ENCODE measurements around the gene PTTG1IP.

Gene PTTG1IP

GRCh38 chr21:44865561-44866280 lies 7.8 kb downstream of the PTTG1IP start:
- no peak for DNase-seq (ENCODE audit: low spot score)

DNA sequence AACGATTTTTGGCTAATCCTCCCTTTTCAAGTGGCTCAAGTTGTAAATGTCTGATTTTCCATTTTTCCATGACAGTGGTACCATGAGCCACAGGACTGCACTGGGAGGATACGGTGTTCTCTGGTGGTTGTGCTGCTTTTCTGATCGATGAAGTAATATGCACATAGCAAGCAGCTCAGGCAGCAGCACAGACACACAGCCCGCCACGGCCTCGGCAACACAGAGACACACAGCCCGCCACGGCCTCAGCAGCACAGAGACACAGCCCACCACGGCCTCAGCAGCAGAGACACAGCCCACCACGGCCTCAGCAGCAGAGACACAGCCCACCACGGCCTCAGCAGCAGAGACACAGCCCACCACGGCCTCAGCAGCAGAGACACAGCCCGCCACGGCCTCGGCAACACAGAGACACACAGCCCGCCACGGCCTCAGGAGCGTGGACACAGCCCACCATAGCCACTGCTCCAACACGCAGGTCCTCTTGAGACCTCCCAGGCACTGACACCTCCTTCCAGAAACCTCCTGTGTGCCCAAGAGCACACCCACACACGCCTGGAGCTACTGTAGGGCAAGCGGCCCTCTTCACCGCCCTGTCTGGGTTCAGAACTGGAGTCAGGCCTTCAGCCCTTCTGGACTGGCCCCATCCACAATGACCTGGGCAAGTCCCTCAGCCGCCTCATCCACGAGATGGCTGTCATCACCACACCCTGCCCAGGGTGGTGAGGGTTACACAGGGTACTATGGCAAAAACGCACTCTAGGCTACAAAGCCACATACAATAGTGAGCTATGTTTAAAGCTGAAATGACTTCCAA lies 10.4 kb downstream of the PTTG1IP start:
- DNase-seq (ENCODE audit: low spot score): no peak

GRCh38 chr21:44858791-44859190 lies 14.7 kb downstream of the PTTG1IP start:
- DNase-seq (ENCODE audit: low spot score): no peak

GRCh38 chr21:44858291-44858690 lies 15.2 kb downstream of the PTTG1IP start:
- no peak for DNase-seq (ENCODE audit: low spot score)

DNA sequence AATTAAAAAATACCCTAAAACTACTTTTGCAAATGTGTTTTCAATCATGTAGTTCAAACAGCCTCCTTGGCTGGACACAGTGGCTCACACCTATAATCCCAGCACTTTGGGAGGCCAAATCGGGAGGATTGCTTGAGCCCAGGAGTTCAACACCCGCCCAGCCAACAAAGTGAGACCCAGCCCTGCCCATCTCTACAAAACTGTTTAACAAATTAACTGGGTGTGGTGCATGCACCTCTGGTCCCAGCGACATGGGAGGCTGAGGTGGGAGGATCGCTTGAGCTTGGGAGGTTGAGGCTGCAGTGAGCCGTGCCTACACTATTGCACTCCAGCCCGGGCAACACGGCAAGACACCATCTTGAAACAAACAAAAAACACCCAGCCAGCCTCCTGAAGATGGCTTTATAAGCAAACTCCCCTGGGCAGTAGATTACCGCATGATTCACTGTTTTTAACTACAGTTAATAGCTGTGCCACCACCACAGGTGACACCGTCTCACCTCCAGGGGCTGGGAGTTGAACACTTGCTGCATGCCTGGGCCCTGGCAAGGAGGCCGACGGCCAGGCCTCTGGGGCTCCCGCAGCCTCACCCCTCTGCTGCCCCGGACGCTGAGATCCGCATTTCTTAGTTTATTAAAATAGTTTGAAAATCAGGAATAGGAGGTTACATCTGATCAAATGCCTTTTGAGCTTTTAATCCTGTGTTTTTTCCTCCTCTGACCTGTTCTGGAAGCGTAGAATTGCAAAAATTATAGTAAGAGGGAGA lies 16.2 kb downstream of the PTTG1IP start:
- no peak for DNase-seq (ENCODE audit: low spot score)

DNA sequence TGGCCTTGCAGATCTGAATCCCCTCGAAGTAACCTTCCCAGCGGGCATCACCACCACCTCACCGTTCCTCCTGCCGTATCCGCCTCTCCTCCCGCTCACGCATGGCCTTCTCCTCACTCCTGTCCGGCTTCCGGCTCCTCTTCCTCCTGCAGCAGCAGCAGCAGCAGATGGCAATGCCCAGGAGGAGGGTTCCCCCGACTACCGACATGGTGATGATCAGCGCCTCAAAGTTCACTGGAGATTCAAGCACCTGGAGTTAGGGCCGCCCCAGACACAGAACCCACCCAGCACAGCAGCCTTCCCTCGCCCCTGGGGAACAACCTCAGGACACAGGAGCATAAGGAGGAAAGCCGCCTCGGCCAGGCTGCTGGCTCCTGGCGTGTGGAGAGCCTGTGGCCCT lies 17.4 kb downstream of the PTTG1IP start:
- no peak for DNase-seq (ENCODE audit: low spot score)

DNA sequence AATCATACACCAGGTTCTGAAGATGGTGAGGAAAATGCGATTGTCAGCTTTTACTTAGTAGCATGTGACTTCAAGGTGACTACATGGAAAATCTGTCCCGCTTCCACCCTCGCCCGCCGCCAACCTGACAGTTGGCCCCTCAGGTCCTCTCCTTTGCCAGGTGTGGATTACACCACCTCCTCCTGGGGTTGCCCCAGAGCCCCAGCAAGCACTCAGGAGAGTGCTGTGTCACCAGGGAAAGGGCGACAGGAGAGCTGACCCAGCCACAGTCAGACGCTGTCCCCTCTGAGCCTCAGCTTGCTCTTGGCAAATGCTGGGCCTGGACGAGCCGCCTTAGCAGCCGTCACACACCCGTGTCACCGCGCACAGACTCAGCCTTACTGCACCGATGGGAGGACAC lies 17.9 kb downstream of the PTTG1IP start:
- no peak for DNase-seq (ENCODE audit: low spot score)

DNA sequence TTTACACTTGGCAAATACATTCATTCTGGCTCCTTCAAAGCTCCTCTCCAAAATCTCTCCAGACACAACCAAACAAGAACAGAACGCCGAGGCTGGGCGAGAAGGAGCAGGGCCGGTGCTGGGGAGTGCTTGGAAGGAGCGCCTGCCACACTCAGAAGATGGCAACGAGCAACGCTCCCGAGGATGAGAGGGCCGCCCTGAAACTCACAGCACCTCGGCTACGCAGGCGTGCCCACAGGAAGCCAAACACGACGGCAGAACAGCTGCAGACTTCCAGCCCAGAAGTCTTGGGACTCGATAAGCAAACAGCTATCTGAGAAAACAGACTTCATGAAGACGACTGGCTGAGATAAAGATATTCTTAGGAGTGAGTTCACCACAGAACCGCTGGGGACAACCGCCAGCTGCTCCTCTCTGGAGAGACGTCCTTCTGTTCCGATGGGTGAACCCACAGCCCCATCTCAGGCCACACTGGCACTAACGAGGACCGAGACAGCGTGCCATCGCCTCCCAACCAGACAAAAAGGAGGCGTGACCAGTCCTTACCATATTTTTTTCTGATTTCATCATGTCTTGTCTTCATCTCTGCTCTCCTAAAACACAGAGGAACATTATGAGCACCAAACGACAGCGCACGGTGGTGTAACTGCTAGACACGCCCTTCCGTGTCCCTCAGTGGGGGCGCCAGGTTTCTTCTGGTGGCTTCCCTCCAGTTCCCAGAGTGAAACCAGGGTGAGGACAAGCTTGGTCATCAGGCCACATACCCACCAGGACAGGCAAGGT lies 18.6 kb downstream of the PTTG1IP start:
- no peak for DNase-seq (ENCODE audit: low spot score)

GRCh38 chr21:44854391-44854663 lies 19.2 kb downstream of the PTTG1IP start:
- no peak for DNase-seq (ENCODE audit: low spot score)

GRCh38 chr21:44853601-44854390 lies 19.7 kb downstream of the PTTG1IP start:
- no peak for DNase-seq (ENCODE audit: low spot score)

GRCh38 chr21:44850905-44851657 lies 22.4 kb downstream of the PTTG1IP start:
- no peak for DNase-seq (ENCODE audit: low spot score)

- no peak for DNase-seq (ENCODE audit: low spot score)
Observed at GRCh38 chr21:44850208-44850800, 23.2 kb downstream of the PTTG1IP start.

DNA sequence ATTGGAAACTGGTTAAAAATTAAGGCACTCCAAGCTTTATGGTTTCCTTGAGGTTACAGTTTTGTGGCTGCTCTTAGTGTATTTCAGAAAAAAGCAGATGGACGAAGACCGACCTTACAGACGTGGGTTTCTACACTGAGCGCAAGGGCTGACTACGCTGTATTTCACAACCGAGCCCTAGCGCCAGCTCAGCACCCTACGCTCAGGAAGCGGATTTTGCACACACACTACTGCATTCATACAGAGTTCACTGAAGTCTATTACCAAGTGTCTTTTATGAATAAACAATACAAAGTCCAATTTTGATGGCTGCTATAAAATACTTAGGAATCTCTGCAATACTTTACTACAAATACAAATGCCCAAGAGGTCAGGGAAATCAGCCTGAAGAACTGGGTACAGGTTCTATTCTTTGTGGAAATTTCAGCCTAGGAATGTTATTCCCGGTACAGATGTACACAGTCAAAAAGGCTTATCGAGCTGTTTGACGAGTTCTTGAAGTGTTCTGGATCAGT lies 23.8 kb downstream of the PTTG1IP start:
- no peak for DNase-seq (ENCODE audit: low spot score)

DNA sequence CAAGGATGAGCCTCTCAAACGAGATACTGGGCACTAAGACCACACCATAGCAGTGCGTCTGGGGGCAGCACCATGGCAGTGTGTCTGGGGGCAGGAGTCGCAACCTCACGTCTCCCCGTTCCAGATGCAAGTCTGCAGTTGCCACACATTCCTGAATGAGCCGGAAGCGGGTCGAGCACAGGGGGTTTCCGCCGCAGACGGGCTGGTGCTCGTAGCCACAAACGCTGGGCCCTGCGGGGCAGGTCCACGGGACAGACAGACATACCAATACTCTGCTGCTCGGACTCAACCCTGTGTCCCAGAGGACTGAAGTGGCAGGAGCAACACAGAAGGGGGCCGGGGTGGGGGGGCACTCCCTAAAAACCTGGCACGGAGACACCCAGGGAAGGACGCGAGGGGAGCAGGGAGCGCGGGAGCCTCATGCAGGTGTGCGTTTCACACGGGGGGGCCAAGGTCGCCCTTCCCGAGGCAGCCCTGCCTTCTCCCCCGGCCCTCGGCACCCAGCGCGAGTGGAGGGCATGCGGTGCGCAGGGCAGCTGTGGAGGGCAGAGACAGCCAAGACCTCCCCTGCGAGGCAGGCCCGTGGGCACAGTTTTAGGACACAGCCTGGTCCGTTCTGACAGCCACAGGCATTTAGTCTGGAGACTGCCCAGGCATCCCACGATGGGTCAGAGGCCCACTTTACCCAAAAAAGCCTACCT lies 24.5 kb downstream of the PTTG1IP start:
- no peak for DNase-seq (ENCODE audit: low spot score)

DNA sequence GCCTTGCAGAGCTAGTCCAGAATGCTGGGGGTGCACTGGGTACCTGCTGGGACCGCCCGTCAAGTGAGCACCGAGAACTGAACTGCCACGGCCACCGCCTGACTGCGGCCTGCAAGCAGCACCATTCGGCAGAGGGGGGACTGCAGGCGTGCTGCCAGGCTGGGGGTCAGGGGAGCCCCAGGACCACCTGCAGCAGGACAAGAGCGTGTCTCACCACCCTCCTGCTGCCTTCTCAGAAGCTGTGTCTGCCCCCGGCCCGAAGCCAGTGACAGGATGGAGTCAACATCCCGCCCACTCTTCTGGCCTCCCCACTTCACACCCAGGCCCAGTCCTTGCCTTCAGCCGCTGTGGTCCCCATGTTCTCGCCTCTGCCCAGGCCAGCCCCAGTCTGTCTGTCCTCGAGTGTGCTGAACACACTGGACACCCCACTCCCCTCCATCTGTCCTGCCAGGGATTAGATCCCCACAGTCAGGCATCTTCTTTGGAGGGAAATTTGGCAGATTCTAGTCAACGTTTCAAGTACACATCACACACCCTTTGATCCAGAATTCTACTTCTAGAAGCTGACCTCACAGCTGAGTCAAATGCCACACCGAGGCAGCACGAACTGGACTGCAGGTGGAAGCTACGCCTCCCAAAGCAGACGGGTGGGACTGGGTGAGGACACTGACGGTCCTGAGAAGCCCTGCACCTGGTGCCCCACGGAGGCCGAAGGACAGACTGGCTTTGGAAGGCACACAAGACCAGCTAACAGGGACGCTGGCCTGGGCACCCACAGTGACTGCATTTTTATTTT lies 26.0 kb downstream of the PTTG1IP start:
- DNase-seq (ENCODE audit: low spot score): no peak

GRCh38 chr21:44846485-44847260 lies 26.8 kb downstream of the PTTG1IP start:
- DNase-seq (ENCODE audit: low spot score): no peak

- no peak for DNase-seq (ENCODE audit: low spot score)
Observed at GRCh38 chr21:44846224-44846484, 27.3 kb downstream of the PTTG1IP start.

Data from left forelimb (tissue), 1 donor.